Fibroblast of lung (primary cell): ENCODE data around the gene MTERF4. TPM values are rescaled to one million over a fixed set of nuclear protein-coding genes. Genes with fewer than 3 reads are reported as not detected.

Experiments
- DNase-seq, 2 donors: peaks; one replicate each; pipeline versions ENCODE4 v3.0.0 to v3.0.0-alpha.2; 2010; ENCODE audit warnings: low read depth in 2 of 2
- H2AFZ ChIP-seq: 2 replicates; pipeline ENCODE4 v1.5.1; 2012; ENCODE audit warnings: low read length, control low read depth, inconsistent platforms
- H3K27ac ChIP-seq: 2 replicates; pipeline ENCODE4 v1.5.1; 2011; ENCODE audit warnings: low read length, control low read depth; ENCODE audit not compliant: insufficient read depth
- H3K27me3 ChIP-seq: 2 replicates; pipeline ENCODE4 v1.5.1; 2011; ENCODE audit warnings: mild to moderate bottlenecking, low read length; ENCODE audit not compliant: control insufficient read depth, insufficient read depth
- H3K36me3 ChIP-seq: 2 replicates; pipeline ENCODE4 v1.5.1; 2011; ENCODE audit warnings: low read length; ENCODE audit not compliant: control insufficient read depth, insufficient read depth
- H3K4me1 ChIP-seq: 2 replicates; pipeline ENCODE4 v1.5.1; 2011; ENCODE audit warnings: low read length; ENCODE audit not compliant: control insufficient read depth, insufficient read depth; ENCODE audit errors: extremely low read depth
- H3K4me2 ChIP-seq: 2 replicates; pipeline ENCODE4 v1.5.1; 2011; ENCODE audit warnings: low read length, control low read depth; ENCODE audit not compliant: insufficient read depth; ENCODE audit errors: extremely low read depth
- H3K4me3 ChIP-seq, 4 experiments: fragments of 200-600 bp in 1 of 4; sonication (generic) in 1 of 4; replicated peaks in 1 of 4; 2 replicates each; pipeline ENCODE4 v1.5.1; 2011 to 2016; ENCODE audit warnings: low read length in 4 of 4, low read depth in 3 of 4, mild to moderate bottlenecking in 3 of 4, control low read depth in 2 of 4, inconsistent platforms in 1 of 4, mixed read lengths in 1 of 4; ENCODE audit not compliant: insufficient read depth in 1 of 4; ENCODE audit errors: control extremely low read depth in 1 of 4
- H3K79me2 ChIP-seq: 2 replicates; pipeline ENCODE4 v1.5.1; 2012; ENCODE audit warnings: mild to moderate bottlenecking, low read length, inconsistent platforms; ENCODE audit not compliant: control insufficient read depth, insufficient read depth
- H3K9ac ChIP-seq: 2 replicates; pipeline ENCODE4 v1.5.1; 2011; ENCODE audit warnings: mild to moderate bottlenecking, low read length, control low read depth; ENCODE audit not compliant: insufficient read depth
- H3K9me3 ChIP-seq: 2 replicates; pipeline ENCODE4 v1.5.1; 2012; ENCODE audit warnings: low read depth, low read length; ENCODE audit not compliant: control insufficient read depth, insufficient read depth
- H4K20me1 ChIP-seq: 2 replicates; pipeline ENCODE4 v1.5.1; 2011; ENCODE audit warnings: low read length; ENCODE audit not compliant: control insufficient read depth, insufficient read depth; ENCODE audit errors: extremely low read depth
- EZH2 ChIP-seq: IDR thresholded peaks from 2 replicates; pipeline ENCODE4 v1.5.1; 2012; ENCODE audit warnings: low read length, control low read depth, mild to moderate bottlenecking; ENCODE audit errors: missing control alignments
- polyA plus RNA-seq, 2 donors: library from polyadenylated mRNA; depleted of rRNA in 1 of 2; stranded (reverse) in 1 of 2; unstranded in 1 of 2; fragments of >200 nt; gene quantifications; 2 replicates each; pipeline ENCODE4 v1.2.1, GENCODE V29; 2011 to 2012; ENCODE audit warnings: missing spikeins in 1 of 2
- total RNA-seq: library from RNA; depleted of rRNA; stranded (reverse); fragments of >200 nt; gene quantifications from 2 replicates; pipeline ENCODE4 v1.2.1, GENCODE V29; 2014
- TF ChIP-seq, protein P1 (sequence below), 2 donors: IDR thresholded peaks in 1 of 2; conservative IDR thresholded peaks in 1 of 2; 1 replicate in 1 of 2; 2 replicates in 1 of 2; pipeline ENCODE4 v1.5.1; 2011 to 2012; ENCODE audit warnings: low read length in 2 of 2, control low read depth in 1 of 2, inconsistent platforms in 1 of 2, low read depth in 1 of 2, mild to moderate bottlenecking in 1 of 2

Gene MTERF4
- total and polyA plus RNA-seq, 2 donors (not counting 1 experiment from before 2014, with no cell fraction given): 31.7 to 35.5 TPM

DNA sequence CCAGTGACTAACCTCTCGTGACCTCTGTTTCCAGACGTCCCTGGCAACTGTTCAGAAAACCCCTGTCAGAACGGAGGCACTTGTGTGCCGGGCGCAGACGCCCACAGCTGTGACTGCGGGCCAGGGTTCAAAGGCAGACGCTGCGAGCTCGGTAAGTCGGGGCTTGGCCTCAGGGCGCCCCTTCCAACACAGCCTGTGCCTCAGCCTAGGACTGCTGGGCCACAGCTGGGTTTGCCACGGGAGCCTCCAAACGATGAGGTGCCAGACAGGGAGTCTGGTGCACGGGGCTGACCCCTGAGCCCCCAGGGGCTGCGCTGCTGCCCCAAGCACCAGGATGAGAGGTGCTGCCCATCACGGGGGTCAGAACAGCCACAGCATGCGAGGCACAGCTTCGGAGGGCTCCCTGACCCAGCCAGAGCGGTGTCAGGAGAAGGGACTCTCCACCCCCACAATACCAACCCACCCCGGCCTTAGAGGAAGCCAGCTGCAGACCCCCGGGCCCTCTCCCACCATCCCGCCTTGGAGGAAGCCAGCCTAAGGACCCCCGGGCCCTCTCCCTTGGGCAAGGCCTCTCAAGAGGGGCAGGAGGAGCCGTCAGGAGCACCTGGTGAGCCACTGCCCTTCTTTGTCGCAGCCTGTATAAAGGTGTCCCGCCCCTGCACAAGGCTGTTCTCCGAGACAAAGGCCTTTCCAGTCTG is 20.3 kb downstream of the MTERF4 start:
- Histone ChIP-seq H3K4me1 (no peaks in the 10 kb centered on the region), H3K79me2 (no peaks in the 10 kb centered on the region), H3K36me3 (no peaks in the 10 kb centered on the region), H4K20me1 (no peaks in the 10 kb centered on the region), H2AFZ (no peak overlapping the region), H3K27ac (no peak overlapping the region), H3K4me2 (no peak overlapping the region), H3K9ac (no peak overlapping the region), H3K9me3 (no peaks in the 10 kb centered on the region), H3K27me3 (no peaks in the 10 kb centered on the region), H3K4me3 (no peak overlapping the region)
- TF ChIP-seq, protein P1, sequence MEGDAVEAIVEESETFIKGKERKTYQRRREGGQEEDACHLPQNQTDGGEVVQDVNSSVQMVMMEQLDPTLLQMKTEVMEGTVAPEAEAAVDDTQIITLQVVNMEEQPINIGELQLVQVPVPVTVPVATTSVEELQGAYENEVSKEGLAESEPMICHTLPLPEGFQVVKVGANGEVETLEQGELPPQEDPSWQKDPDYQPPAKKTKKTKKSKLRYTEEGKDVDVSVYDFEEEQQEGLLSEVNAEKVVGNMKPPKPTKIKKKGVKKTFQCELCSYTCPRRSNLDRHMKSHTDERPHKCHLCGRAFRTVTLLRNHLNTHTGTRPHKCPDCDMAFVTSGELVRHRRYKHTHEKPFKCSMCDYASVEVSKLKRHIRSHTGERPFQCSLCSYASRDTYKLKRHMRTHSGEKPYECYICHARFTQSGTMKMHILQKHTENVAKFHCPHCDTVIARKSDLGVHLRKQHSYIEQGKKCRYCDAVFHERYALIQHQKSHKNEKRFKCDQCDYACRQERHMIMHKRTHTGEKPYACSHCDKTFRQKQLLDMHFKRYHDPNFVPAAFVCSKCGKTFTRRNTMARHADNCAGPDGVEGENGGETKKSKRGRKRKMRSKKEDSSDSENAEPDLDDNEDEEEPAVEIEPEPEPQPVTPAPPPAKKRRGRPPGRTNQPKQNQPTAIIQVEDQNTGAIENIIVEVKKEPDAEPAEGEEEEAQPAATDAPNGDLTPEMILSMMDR (conservative IDR thresholded peaks at IDR 0.05 in 1 of 2, IDR thresholded peaks at IDR 0.05 in 1 of 2; ENCODE audit: low read depth in 1 of 2, low read length in 2 of 2): no peak
- no peak for DNase-seq

DNA sequence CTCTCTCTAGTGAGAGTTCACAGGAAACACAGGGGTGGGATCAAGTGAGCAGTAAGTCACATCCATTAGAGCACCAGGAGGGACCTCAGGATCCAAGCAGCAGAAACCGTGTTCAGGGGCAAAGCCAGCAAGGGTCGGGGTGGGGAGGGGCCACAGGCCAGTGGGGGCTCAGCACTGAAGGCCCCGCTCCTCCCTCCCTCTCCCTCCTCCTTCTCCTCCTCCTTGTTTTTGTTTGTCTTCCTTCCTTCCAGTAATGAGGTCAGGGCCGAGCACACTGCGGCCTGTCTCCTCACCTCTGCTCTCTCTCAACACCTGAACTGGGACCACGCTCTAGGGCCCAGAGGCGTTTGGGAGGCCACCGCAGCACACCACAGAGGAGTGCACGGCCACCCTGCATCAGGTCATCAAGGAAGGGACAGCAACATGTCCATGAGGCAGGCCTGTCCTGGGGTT is 20.9 kb downstream of the MTERF4 start:
- no peak for DNase-seq
- H3K4me1 ChIP-seq: no peaks in the 10 kb centered on the region
- H3K4me3 ChIP-seq: no peak overlapping the region
- H2AFZ ChIP-seq: no peak overlapping the region
- H4K20me1 ChIP-seq: no peaks in the 10 kb centered on the region
- H3K27ac ChIP-seq: no peak overlapping the region
- no peaks in the 10 kb centered on the region for H3K9me3 ChIP-seq
- no peaks in the 10 kb centered on the region for H3K27me3 ChIP-seq
- no peak overlapping the region for H3K9ac ChIP-seq
- H3K4me2 ChIP-seq: no peak overlapping the region
- TF ChIP-seq, protein P1 (conservative IDR thresholded peaks at IDR 0.05 in 1 of 2, IDR thresholded peaks at IDR 0.05 in 1 of 2; ENCODE audit: low read depth in 1 of 2, low read length in 2 of 2): no peak
- no peak for TF ChIP-seq EZH2
- no peaks in the 10 kb centered on the region for H3K79me2 ChIP-seq
- no peaks in the 10 kb centered on the region for H3K36me3 ChIP-seq

DNA sequence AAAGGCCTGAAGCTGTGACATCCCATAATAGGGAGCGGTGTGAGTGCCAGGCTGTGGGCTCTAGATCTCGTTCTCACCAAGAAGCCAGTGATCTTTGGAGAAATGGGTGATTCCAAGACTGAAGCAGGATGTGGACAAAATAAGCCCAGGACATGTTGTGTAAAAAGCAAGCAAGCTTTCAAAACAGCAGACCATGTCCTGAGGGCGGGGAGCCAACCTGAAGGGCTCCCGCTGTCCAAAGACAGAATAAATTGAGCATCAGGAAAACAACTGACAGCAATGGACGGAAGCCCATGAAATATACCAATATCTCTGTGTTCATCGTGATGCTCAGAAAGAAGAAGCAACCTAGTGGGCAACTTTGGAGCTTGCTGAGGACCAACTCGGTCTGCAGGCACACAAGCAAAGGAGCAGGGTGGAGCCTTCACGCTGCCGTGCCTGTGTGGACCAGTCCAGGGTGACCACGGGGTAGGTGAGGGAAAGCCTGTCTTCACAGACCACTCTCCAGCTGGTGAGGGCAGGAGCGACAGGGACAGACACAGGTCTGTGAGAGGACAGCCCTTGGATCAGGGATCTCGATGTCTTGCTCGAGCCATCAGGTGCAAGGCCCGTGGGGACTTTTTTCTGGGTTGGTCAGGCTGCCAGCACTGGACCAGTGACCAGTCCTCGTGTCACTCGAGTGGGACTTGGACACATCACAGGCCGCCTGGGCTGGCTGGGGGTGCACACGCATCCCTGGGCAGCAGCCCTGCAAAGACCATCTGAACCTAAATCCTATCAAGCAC is 21.5 kb downstream of the MTERF4 start:
- TF ChIP-seq, protein P1 (conservative IDR thresholded peaks at IDR 0.05 in 1 of 2, IDR thresholded peaks at IDR 0.05 in 1 of 2; ENCODE audit: low read depth in 1 of 2, low read length in 2 of 2): no peak
- TF ChIP-seq EZH2: no peak
- DNase-seq: no peak
- no peaks in the 10 kb centered on the region for H3K36me3 ChIP-seq
- no peak overlapping the region for H3K4me2 ChIP-seq
- no peaks in the 10 kb centered on the region for H3K27me3 ChIP-seq
- no peak overlapping the region for H3K4me3 ChIP-seq
- H4K20me1 ChIP-seq: no peaks in the 10 kb centered on the region
- no peaks in the 10 kb centered on the region for H3K9me3 ChIP-seq
- H3K4me1 ChIP-seq: no peaks in the 10 kb centered on the region
- no peak overlapping the region for H3K27ac ChIP-seq
- no peak overlapping the region for H2AFZ ChIP-seq
- H3K79me2 ChIP-seq: no peaks in the 10 kb centered on the region
- H3K9ac ChIP-seq: no peak overlapping the region
